IPS-18c (cell line): Measurements from ENCODE around the gene AGPS.
"Not testable (repeated sequence)": the region's sequence is repeated elsewhere in the genome, so short reads cannot be mapped to it uniquely, and the experiment has no call there.

Experiments
- H3K4me3 ChIP-seq: 2 replicates; pipeline ENCODE4 v1.7.0; 2013; ENCODE audit warnings: low read depth, mild to moderate bottlenecking, low read length, moderate library complexity; ENCODE audit not compliant: insufficient read depth
- H3K9me3 ChIP-seq: one replicate; pipeline ENCODE4 v1.6.1; 2013; ENCODE audit warnings: mild to moderate bottlenecking, low read length, moderate library complexity; ENCODE audit not compliant: control insufficient read depth, insufficient read depth

AGPS gene

GRCh38 chr2:177402096-177402495 lies 9.5 kb downstream of the AGPS start:
- no peak overlapping the region for H3K4me3 ChIP-seq
- no peaks in the 10 kb centered on the region for H3K9me3 ChIP-seq

- Histone ChIP-seq H3K4me3 (no peak overlapping the region), H3K9me3 (no peaks in the 10 kb centered on the region)
Measured at GRCh38 chr2:177403838-177404237, 11.3 kb downstream of the AGPS start.

GRCh38 chr2:177404243-177404642 lies 11.7 kb downstream of the AGPS start:
- Histone ChIP-seq H3K9me3 (peaks cover 2% of the 10 kb centered on the region), H3K4me3 (no peak overlapping the region)

GRCh38 chr2:177405029-177405692 lies 12.6 kb downstream of the AGPS start:
- H3K9me3 ChIP-seq = peaks cover 2% of the 10 kb centered on the region
- no peak overlapping the region for H3K4me3 ChIP-seq

GRCh38 chr2:177406182-177406581 lies 13.6 kb downstream of the AGPS start:
- H3K4me3 ChIP-seq = no peak overlapping the region
- H3K9me3 ChIP-seq = peaks cover 2% of the 10 kb centered on the region

- H3K4me3 ChIP-seq = no peak overlapping the region
- peaks cover 2% of the 10 kb centered on the region for H3K9me3 ChIP-seq
Measured at GRCh38 chr2:177407031-177407430, 14.5 kb downstream of the AGPS start.

GRCh38 chr2:177410629-177411028 lies 18.1 kb downstream of the AGPS start:
- H3K4me3 ChIP-seq, H3K9me3 ChIP-seq: not testable (repeated sequence)

GRCh38 chr2:177413703-177414102 lies 21.1 kb downstream of the AGPS start:
- H3K9me3 ChIP-seq = peaks cover 2% of the 10 kb centered on the region
- no peak overlapping the region for H3K4me3 ChIP-seq

- no peaks in the 10 kb centered on the region for H3K9me3 ChIP-seq
- no peak overlapping the region for H3K4me3 ChIP-seq
Measured at GRCh38 chr2:177419274-177419673, 26.7 kb downstream of the AGPS start.

- Histone ChIP-seq H3K9me3 (no peaks in the 10 kb centered on the region), H3K4me3 (no peak overlapping the region)
Measured at GRCh38 chr2:177422271-177422670, 29.7 kb downstream of the AGPS start.

- H3K4me3 ChIP-seq, H3K9me3 ChIP-seq: not testable (repeated sequence)
Measured at GRCh38 chr2:177424120-177424519, 31.5 kb downstream of the AGPS start.

- H3K4me3 ChIP-seq, H3K9me3 ChIP-seq: not testable (repeated sequence)
Measured at GRCh38 chr2:177424620-177425019, 32.0 kb downstream of the AGPS start.

- Histone ChIP-seq H3K9me3 (peaks cover 4% of the 10 kb centered on the region), H3K4me3 (no peak overlapping the region)
Measured at GRCh38 chr2:177427316-177427715, 34.7 kb downstream of the AGPS start.

GRCh38 chr2:177427936-177428335 lies 35.4 kb downstream of the AGPS start:
- not testable (repeated sequence) for H3K9me3 ChIP-seq, H3K4me3 ChIP-seq

GRCh38 chr2:177429688-177430325 lies 37.2 kb downstream of the AGPS start:
- H3K4me3 ChIP-seq = no peak overlapping the region
- peaks cover 4% of the 10 kb centered on the region for H3K9me3 ChIP-seq

GRCh38 chr2:177430411-177430810 lies 37.8 kb downstream of the AGPS start:
- peaks cover 4% of the 10 kb centered on the region for H3K9me3 ChIP-seq
- no peak overlapping the region for H3K4me3 ChIP-seq

- not testable (repeated sequence) for H3K9me3 ChIP-seq, H3K4me3 ChIP-seq
Measured at GRCh38 chr2:177431111-177431725, 38.6 kb downstream of the AGPS start.

- peaks cover 2% of the 10 kb centered on the region for H3K9me3 ChIP-seq
- H3K4me3 ChIP-seq = no peak overlapping the region
Measured at GRCh38 chr2:177432703-177433102, 40.1 kb downstream of the AGPS start.
